Subcutaneous adipose tissue (tissue), 4 donors: ENCODE data around the gene CNTNAP2. TPM values are rescaled to one million over a fixed set of nuclear protein-coding genes. Genes with fewer than 3 reads are reported as not detected.

Experiments
- CTCF ChIP-seq: fragments of 450-650 bp; IDR thresholded peaks from one replicate; pipeline ENCODE4 v1.5.1; 2016; ENCODE audit warnings: low read depth, mild to moderate bottlenecking, control low read depth, antibody characterized with exemption, moderate library complexity
- total RNA-seq, 4 donors: library from RNA; depleted of rRNA; stranded (reverse); fragments of >200 nt; gene quantifications; one replicate each; pipeline ENCODE4 v1.1.0, GENCODE V29; 2016

Gene CNTNAP2
- total RNA-seq, 4 donors from 2014 or later: not detected

- no peak for TF ChIP-seq CTCF
These were observed 229.5 kb downstream of the CNTNAP2 start for GRCh38 chr7:146346096-146346495.

DNA sequence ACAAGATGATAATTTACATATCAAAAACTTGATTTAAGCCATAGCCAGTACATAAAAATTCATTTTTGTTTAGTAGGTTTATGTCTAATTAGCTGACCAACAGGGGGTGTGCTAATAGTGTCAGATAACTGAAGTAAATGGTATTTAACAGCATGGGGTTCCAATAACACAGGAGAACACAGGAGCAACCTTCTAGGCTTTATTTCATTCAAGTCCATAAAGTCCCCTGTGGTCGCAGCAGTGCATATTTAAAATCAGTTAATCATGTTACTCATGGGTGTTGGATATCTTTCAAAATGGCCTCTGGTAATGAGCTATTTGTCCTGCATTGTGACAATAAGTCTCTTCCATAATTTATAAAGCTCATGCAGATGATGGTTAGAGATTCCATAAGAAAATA lies 238.6 kb downstream of the CNTNAP2 start:
- TF ChIP-seq CTCF: no peak

DNA sequence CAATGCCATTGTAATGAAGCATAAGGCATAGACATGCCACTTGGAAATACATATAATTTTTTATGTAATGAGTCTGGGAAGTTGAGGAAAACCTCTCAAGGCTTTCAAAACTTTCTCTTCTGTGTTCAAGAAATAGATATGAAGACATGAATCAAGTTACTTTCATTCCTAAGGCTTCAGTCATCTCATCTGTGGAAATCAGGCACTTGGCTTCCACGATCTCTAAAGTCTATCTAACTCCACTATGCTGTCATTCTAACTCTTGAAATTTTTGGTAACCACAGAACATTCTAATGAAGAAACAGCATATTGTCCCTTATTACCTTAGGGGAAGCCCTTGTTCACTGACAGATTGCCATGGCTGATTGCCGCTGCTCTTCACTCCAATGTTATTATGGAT lies 242.6 kb downstream of the CNTNAP2 start:
- no peak for TF ChIP-seq CTCF

DNA sequence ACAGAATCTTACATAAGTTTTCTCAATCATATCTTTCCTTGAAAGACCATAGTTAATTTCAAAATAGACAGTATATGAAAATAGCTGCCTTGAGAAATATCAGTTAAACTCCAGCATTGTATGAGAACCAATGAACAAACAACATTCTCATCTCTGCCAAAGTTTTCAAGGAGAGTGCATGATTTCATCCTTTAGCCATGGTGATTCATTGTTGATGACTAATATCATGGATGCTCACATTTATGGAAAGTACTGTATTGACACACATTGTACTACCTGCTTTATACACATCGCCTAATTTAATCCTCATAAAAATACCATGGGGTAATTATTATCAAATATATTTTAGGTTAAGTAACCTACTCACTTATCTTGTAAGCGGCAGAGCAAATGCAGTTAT lies 250.3 kb downstream of the CNTNAP2 start:
- TF ChIP-seq CTCF: no peak

GRCh38 chr7:146370171-146370570 lies 253.6 kb downstream of the CNTNAP2 start:
- no peak for TF ChIP-seq CTCF

DNA sequence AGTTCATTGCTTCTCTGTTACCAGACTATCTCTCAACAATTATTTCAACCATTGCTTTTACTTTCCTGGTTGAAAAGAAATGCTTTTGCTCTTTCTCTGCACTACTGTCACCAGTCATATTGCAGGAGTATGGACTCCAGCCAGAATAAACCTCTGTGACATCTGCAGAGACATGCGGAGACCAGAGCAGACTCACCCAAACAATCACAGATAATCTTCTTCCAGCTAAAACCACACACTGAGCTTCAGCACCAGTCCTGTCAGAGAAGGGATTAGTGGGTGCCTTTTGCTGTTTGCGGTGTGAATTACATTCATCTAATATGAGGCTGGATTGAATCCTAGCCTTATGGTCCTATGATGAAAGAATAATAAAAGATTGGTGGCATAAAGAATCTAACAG lies 258.6 kb downstream of the CNTNAP2 start:
- TF ChIP-seq CTCF: no peak

GRCh38 chr7:146378196-146378595 lies 261.6 kb downstream of the CNTNAP2 start:
- TF ChIP-seq CTCF: no peak
